HepG2 (cell line): ENCODE data around the gene LAG3. TPM values are rescaled to one million over a fixed set of nuclear protein-coding genes. Genes with fewer than 3 reads are reported as not detected.

Experiments used
- GTF3A ChIP-seq: sonication (generic); formaldehyde crosslinking; conservative IDR thresholded peaks from 2 replicates; pipeline ENCODE4 v1.4.0; 2020; ENCODE audit warnings: mild to moderate bottlenecking, missing genetic modification reagents
- HES4 ChIP-seq: sonication (generic); formaldehyde crosslinking; IDR thresholded peaks from 2 replicates; pipeline ENCODE4 v1.9.0; 2021; ENCODE audit warnings: mild to moderate bottlenecking, missing genetic modification reagents, borderline replicate concordance
- MED1 ChIP-seq: sonication (generic); formaldehyde crosslinking; IDR thresholded peaks from 2 replicates; pipeline ENCODE4 v1.4.0; 2020; ENCODE audit warnings: missing genetic modification reagents
- PBX3 ChIP-seq: sonication (generic); formaldehyde crosslinking; IDR thresholded peaks from 2 replicates; pipeline ENCODE4 v1.8.1; 2023; ENCODE audit warnings: missing genetic modification reagents, inconsistent platforms, borderline replicate concordance
- RFXANK ChIP-seq: IDR thresholded peaks from 2 replicates; pipeline ENCODE4 v1.6.1; 2016
- ZBTB20 ChIP-seq: sonication (generic); formaldehyde crosslinking; IDR thresholded peaks from 2 replicates; pipeline ENCODE4 v1.8.1; 2023; ENCODE audit warnings: missing genetic modification reagents, low read depth, mild to moderate bottlenecking, borderline replicate concordance
- ZBTB7A ChIP-seq: sonication (generic); formaldehyde crosslinking; IDR thresholded peaks from 2 replicates; pipeline ENCODE4 v1.8.0; 2022; ENCODE audit warnings: mild to moderate bottlenecking, missing genetic modification reagents
- ZNF407 ChIP-seq: sonication (generic); formaldehyde crosslinking; IDR thresholded peaks from one replicate; pipeline ENCODE4 v1.5.1; 2020; ENCODE audit warnings: mild to moderate bottlenecking, missing genetic modification reagents; ENCODE audit errors: not compliant biosample characterization
- ZNF574 ChIP-seq: sonication (generic); formaldehyde crosslinking; IDR thresholded peaks from 2 replicates; pipeline ENCODE4 v1.4.0; 2020; ENCODE audit warnings: missing genetic modification reagents
- ZNF710 ChIP-seq: sonication (generic); formaldehyde crosslinking; IDR thresholded peaks from 2 replicates; pipeline ENCODE4 v1.5.0; 2020; ENCODE audit warnings: mild to moderate bottlenecking, missing genetic modification reagents, borderline replicate concordance
- polyA plus RNA-seq, 8 experiments: library from polyadenylated mRNA; depleted of rRNA in 3 of 8; stranded (reverse) in 7 of 8; unstranded in 1 of 8; fragments of >200 nt; fragmentation: Illumina TruSeq in 4 of 8; extraction: Trizol in 4 of 8; gene quantifications; 2 replicates each; pipeline versions ENCODE4 v1.2.1 to v1.2.3, GENCODE V29; 2011 to 2016; ENCODE audit warnings: low read depth in 4 of 8, missing spikeins in 1 of 8, mixed read lengths in 1 of 8; ENCODE audit not compliant: insufficient read depth in 1 of 8
- total RNA-seq, 5 experiments: library from RNA; depleted of rRNA; stranded (reverse); fragments of >200 nt; fragmentation: Illumina TruSeq; extraction: Trizol; gene quantifications; 2 replicates each; pipeline ENCODE4 v1.2.3, GENCODE V29; 2016; ENCODE audit warnings: low read depth in 1 of 5

LAG3 gene
- total and polyA plus RNA-seq, 2 of the 13 experiments (the other 11 are each of a cell fraction or from before 2014, with no cell fraction given), result 0.11 to 0.26 TPM

- peak; percentile 86 for TF ChIP-seq ZNF407 (CRISPR knock-in tag)
- TF ChIP-seq ZNF710, result peak; percentile 19; the same call in 1 of the 2 replicates
- no peak; the same call in 1 of the 2 replicates for TF ChIP-seq PBX3 (CRISPR knock-in tag)
- TF ChIP-seq HES4 (CRISPR knock-in tag), result no peak; the same call in 1 of the 2 replicates
- TF ChIP-seq ZNF574 (CRISPR knock-in tag), result peak; percentile 82
- peak; percentile 54; the same call in 1 of the 2 replicates for TF ChIP-seq RFXANK (CRISPR knock-in tag)
- TF ChIP-seq MED1, result peak; percentile 47
- 0 out of 2 replicates have a peak, but pooled peaks have one; percentile 12 for TF ChIP-seq ZBTB20 (CRISPR knock-in tag)
- TF ChIP-seq GTF3A (CRISPR knock-in tag), result 0 out of 2 replicates have a peak, but pooled peaks have one; percentile 45
- TF ChIP-seq ZBTB7A (CRISPR knock-in tag), result peak; percentile 77; the same call in 1 of the 2 replicates
Observed at GRCh38 chr12:6752921-6753771, 19.2 kb upstream of the LAG3 start, which contains the start of gene MLF2 (continued).
